ENCODE results near the gene DOCK1.

Gene DOCK1

DNA sequence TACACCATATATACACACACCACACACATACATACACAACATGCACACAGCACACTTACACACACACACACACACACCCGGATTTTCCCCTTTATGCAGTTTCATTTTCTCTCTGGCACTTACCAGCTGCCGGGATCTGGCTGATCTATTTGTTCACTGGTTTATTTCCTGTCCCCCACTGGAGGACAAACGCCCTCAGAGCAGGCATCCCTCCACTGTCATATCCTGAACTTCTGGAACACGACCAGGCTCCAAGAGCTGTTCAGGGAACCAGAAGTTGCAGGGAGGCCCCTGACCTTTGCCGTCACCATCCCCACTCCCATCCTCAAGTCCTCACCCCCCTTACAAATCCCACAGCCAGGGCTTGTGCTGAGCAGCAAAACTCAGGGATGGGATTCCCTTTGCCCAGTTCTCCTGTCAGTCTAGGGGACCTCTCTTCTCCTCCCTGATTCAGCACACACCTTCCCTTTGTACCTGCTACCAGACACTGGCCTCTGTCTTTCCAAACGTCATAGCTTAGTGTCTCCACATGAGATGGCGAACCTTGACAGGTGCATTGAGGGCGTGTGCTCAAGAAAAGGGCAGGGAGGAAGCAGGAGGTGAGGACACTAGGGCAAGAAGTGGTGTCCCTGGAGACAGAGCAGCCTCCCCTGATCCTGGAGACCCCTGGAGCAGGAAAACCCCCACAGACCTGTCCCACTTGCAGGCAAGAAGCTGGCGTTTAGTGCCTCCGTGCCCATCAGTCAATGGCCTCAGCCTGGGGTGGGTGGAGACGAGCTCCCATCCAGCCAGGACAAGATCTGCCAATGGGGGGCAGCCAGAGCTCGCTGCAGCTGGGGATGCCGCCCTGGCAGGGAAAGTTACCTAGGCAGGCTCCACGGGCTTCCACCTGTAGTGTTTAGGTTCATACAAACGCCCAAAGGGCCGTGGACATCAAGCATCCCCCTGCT lies 12.7 kb upstream of the DOCK1 start:
- no peaks in the 10 kb centered on the region for H3F3A ChIP-seq (ENCODE audit: low read depth)

DNA sequence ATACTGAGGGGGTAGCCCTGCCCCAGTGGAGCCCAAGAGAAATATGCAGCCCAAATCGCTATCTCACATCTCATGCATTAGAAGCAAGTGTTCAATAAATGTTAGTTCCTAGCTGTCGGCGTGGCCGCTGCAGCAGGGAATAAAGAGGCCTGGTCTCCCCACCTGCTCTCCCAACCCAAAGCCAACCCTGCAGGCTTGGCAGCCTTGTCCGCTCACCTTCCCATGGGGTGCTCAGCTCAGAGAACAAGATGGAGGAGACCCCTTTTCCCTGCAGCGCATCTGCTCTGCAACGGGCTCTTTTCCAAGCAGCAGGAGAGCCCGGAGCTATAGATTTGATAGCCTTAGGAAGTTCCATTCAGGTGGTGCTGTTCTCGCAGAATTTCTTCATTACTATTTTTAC lies 12.0 kb upstream of the DOCK1 start:
- no peak overlapping the region for H3K9ac ChIP-seq (ENCODE audit: low read depth, low read length, poor library complexity, severe bottlenecking)
- no peaks in the 10 kb centered on the region for H3K4me1 ChIP-seq (ENCODE audit: insufficient read depth, low read length, poor library complexity, severe bottlenecking)
- no peaks in the 10 kb centered on the region for H3K36me3 ChIP-seq (ENCODE audit: insufficient read depth, low read length)
- H3K9me2 ChIP-seq (replicated peaks; ENCODE audit: low read depth, low read length) = no peaks in the 10 kb centered on the region
- H3F3A ChIP-seq (ENCODE audit: low read depth) = no peaks in the 10 kb centered on the region
- H3K79me2 ChIP-seq (ENCODE audit: insufficient read depth, low read length) = no peaks in the 10 kb centered on the region
- no peaks in the 10 kb centered on the region for H4K20me1 ChIP-seq (ENCODE audit: insufficient read depth, low read length, poor library complexity, severe bottlenecking)
- H3K4me2 ChIP-seq (ENCODE audit: low read depth, low read length, poor library complexity, severe bottlenecking) = no peak overlapping the region
- H2AFZ ChIP-seq (ENCODE audit: low read length) = no peak overlapping the region
- H3K9me3 ChIP-seq (ENCODE audit: insufficient read depth, low read depth, low read length) = peaks cover 13% of the 10 kb centered on the region; the same call in 1 of the 2 replicates
- H3K4me3 ChIP-seq (ENCODE audit: low read length, poor library complexity, severe bottlenecking) = no peak overlapping the region
- no peak for TF ChIP-seq EZH2phosphoT487 (IDR thresholded peaks at IDR 0.05; ENCODE audit: borderline replicate concordance)
- TF ChIP-seq, protein P1, sequence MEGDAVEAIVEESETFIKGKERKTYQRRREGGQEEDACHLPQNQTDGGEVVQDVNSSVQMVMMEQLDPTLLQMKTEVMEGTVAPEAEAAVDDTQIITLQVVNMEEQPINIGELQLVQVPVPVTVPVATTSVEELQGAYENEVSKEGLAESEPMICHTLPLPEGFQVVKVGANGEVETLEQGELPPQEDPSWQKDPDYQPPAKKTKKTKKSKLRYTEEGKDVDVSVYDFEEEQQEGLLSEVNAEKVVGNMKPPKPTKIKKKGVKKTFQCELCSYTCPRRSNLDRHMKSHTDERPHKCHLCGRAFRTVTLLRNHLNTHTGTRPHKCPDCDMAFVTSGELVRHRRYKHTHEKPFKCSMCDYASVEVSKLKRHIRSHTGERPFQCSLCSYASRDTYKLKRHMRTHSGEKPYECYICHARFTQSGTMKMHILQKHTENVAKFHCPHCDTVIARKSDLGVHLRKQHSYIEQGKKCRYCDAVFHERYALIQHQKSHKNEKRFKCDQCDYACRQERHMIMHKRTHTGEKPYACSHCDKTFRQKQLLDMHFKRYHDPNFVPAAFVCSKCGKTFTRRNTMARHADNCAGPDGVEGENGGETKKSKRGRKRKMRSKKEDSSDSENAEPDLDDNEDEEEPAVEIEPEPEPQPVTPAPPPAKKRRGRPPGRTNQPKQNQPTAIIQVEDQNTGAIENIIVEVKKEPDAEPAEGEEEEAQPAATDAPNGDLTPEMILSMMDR (conservative IDR thresholded peaks at IDR 0.05; ENCODE audit: low read length) = no peak
- H3K27me3 ChIP-seq (ENCODE audit: insufficient read depth, low read length, poor library complexity, severe bottlenecking) = no peaks in the 10 kb centered on the region

More for the DNA sequence above, 12.7 kb upstream of the DOCK1 start:
- H3K79me2 ChIP-seq (ENCODE audit: insufficient read depth, low read length) = no peaks in the 10 kb centered on the region
- no peak overlapping the region for H2AFZ ChIP-seq (ENCODE audit: low read length)
- H3K4me2 ChIP-seq (ENCODE audit: low read depth, low read length, poor library complexity, severe bottlenecking) = no peak overlapping the region
- H3K9me2 ChIP-seq (replicated peaks; ENCODE audit: low read depth, low read length) = no peaks in the 10 kb centered on the region
- H3K27me3 ChIP-seq (ENCODE audit: insufficient read depth, low read length, poor library complexity, severe bottlenecking) = no peaks in the 10 kb centered on the region
- H3K4me3 ChIP-seq (ENCODE audit: low read length, poor library complexity, severe bottlenecking) = no peak overlapping the region
- no peak for TF ChIP-seq EZH2phosphoT487 (IDR thresholded peaks at IDR 0.05; ENCODE audit: borderline replicate concordance)
- TF ChIP-seq, protein P1 (conservative IDR thresholded peaks at IDR 0.05; ENCODE audit: low read length) = no peak
- no peaks in the 10 kb centered on the region for H3K4me1 ChIP-seq (ENCODE audit: insufficient read depth, low read length, poor library complexity, severe bottlenecking)
- peaks cover 10% of the 10 kb centered on the region; the same call in 1 of the 2 replicates for H3K9me3 ChIP-seq (ENCODE audit: insufficient read depth, low read depth, low read length)
- H4K20me1 ChIP-seq (ENCODE audit: insufficient read depth, low read length, poor library complexity, severe bottlenecking) = no peaks in the 10 kb centered on the region
- H3K36me3 ChIP-seq (ENCODE audit: insufficient read depth, low read length) = no peaks in the 10 kb centered on the region
- H3K9ac ChIP-seq (ENCODE audit: low read depth, low read length, poor library complexity, severe bottlenecking) = no peak overlapping the region

DNA sequence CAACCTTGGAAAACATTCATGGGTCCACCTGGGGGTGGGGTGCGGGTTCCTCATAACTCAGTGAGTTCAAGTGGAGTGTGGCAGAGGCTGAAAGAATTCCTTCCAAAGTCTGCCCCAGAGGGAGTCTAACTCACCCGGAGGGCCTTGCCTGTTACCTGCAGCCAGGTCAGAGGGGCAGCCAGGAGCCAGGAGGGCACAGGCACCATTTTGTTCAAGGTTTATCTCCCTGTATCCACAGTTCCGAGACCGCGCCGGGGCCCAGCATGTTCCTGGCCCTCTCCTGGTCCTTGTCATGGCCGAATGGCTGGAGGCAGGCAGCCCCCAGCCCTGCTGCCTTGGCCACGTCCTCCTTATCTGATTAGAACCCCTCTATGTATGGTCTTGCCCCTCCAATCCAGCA lies 11.4 kb upstream of the DOCK1 start:
- Histone ChIP-seq H2AFZ (ENCODE audit: low read length) (no peak overlapping the region), H4K20me1 (ENCODE audit: insufficient read depth, low read length, poor library complexity, severe bottlenecking) (no peaks in the 10 kb centered on the region), H3K4me3 (ENCODE audit: low read length, poor library complexity, severe bottlenecking) (no peak overlapping the region), H3K79me2 (ENCODE audit: insufficient read depth, low read length) (no peaks in the 10 kb centered on the region), H3K9ac (ENCODE audit: low read depth, low read length, poor library complexity, severe bottlenecking) (no peak overlapping the region), H3K27me3 (ENCODE audit: insufficient read depth, low read length, poor library complexity, severe bottlenecking) (no peaks in the 10 kb centered on the region), H3K4me2 (ENCODE audit: low read depth, low read length, poor library complexity, severe bottlenecking) (no peak overlapping the region), H3K9me3 (ENCODE audit: insufficient read depth, low read depth, low read length) (peaks cover 15% of the 10 kb centered on the region; the same call in 1 of the 2 replicates), H3K9me2 (replicated peaks; ENCODE audit: low read depth, low read length) (no peaks in the 10 kb centered on the region), H3K4me1 (ENCODE audit: insufficient read depth, low read length, poor library complexity, severe bottlenecking) (no peaks in the 10 kb centered on the region), H3F3A (ENCODE audit: low read depth) (no peaks in the 10 kb centered on the region), H3K36me3 (ENCODE audit: insufficient read depth, low read length) (no peaks in the 10 kb centered on the region)
- TF ChIP-seq, protein P1 (conservative IDR thresholded peaks at IDR 0.05; ENCODE audit: low read length) = no peak
- no peak for TF ChIP-seq EZH2phosphoT487 (IDR thresholded peaks at IDR 0.05; ENCODE audit: borderline replicate concordance)
